H1 (cell line): ENCODE results near the gene TSEN2. TPM values are rescaled to one million over a fixed set of nuclear protein-coding genes. Genes with fewer than 3 reads are reported as not detected.

Source experiments
- CTCF ChIA-PET: fragments of 300-600 bp; sonication (Branson Sonifier 250); formaldehyde crosslinking; loops from one replicate; lab custom pipeline; 2021; ENCODE audit not compliant: partially characterized antibody; lab: Charles Lee
- POLR2A ChIA-PET: fragments of 300-600 bp; sonication (Branson Sonifier 250); formaldehyde crosslinking; loops from one replicate; lab custom pipeline; 2021; ENCODE audit warnings: inconsistent platforms; ENCODE audit not compliant: partially characterized antibody; lab: Charles Lee
- DNase-seq, 2 experiments: peaks; one replicate each; pipeline versions ENCODE4 v3.0.0 to v3.0.0-alpha.2; 2010 to 2022; ENCODE audit warnings: low spot score in 2 of 2, low read depth in 1 of 2, mixed read lengths in 1 of 2
- FAIRE-seq: peaks from 2 replicates; lab custom pipeline; 2011; peaks lifted over from hg19 to GRCh38; lab: Jason Lieb, UNC
- H2AFZ ChIP-seq: 2 replicates; pipeline ENCODE4 v1.8.1; 2012; ENCODE audit warnings: low read length, inconsistent platforms
- H2AK5ac ChIP-seq: 2 replicates; pipeline ENCODE4 v1.6.1; 2013; ENCODE audit warnings: low read depth, low read length
- H2BK120ac ChIP-seq: replicated peaks from 2 replicates; pipeline ENCODE3; 2013; ENCODE audit warnings: low read depth, low read length, inconsistent platforms
- H2BK12ac ChIP-seq: 2 replicates; pipeline ENCODE4 v1.6.1; 2013; ENCODE audit warnings: low read depth, low read length
- H2BK15ac ChIP-seq: 2 replicates; pipeline ENCODE4 v1.6.1; 2013; ENCODE audit warnings: low read length
- H2BK20ac ChIP-seq: 2 replicates; pipeline ENCODE4 v1.6.1; 2013; ENCODE audit warnings: low read length
- H2BK5ac ChIP-seq: 2 replicates; pipeline ENCODE4 v1.6.1; 2013; ENCODE audit warnings: low read depth, low read length
- H3K14ac ChIP-seq: 2 replicates; pipeline ENCODE4 v1.6.1; 2013; ENCODE audit warnings: inconsistent platforms; ENCODE audit not compliant: insufficient read length
- H3K18ac ChIP-seq: 2 replicates; pipeline ENCODE4 v1.6.1; 2013; ENCODE audit warnings: low read length; ENCODE audit errors: extremely low read depth
- H3K23ac ChIP-seq: 2 replicates; pipeline ENCODE4 v1.6.1; 2013; ENCODE audit warnings: inconsistent platforms; ENCODE audit not compliant: insufficient read length
- H3K23me2 ChIP-seq: 2 replicates; pipeline ENCODE4 v1.6.1; 2013; ENCODE audit warnings: low read depth, low read length
- H3K27ac ChIP-seq: 2 replicates; pipeline ENCODE4 v1.6.1; 2011; ENCODE audit warnings: low read depth, low read length, inconsistent platforms
- H3K27me3 ChIP-seq, 4 experiments: replicated peaks in 1 of 4; 1 replicate in 1 of 4; 2 replicates in 3 of 4; pipeline versions ENCODE4 v1.6.1 to v1.8.1; 2011 to 2013; ENCODE audit warnings: low read length in 3 of 4, mild to moderate bottlenecking in 3 of 4, inconsistent platforms in 2 of 4, mixed read lengths in 2 of 4, moderate library complexity in 1 of 4; ENCODE audit not compliant: control insufficient read depth in 3 of 4, insufficient read depth in 3 of 4; ENCODE audit errors: extremely low read depth in 1 of 4
- H3K36me3 ChIP-seq, 4 experiments: 2 replicates each; pipeline versions ENCODE4 v1.6.1 to v1.8.1; 2011 to 2013; ENCODE audit warnings: mild to moderate bottlenecking in 4 of 4, low read length in 3 of 4, moderate library complexity in 2 of 4, control low read depth in 1 of 4, inconsistent platforms in 1 of 4; ENCODE audit not compliant: insufficient read depth in 4 of 4, control insufficient read depth in 2 of 4
- H3K4ac ChIP-seq: replicated peaks from 2 replicates; pipeline ENCODE3; 2013; ENCODE audit warnings: low read length, low read depth, mixed read lengths, inconsistent platforms; ENCODE audit not compliant: insufficient read length
- H3K4me1 ChIP-seq, 4 experiments: replicated peaks in 1 of 4; 1 replicate in 1 of 4; 2 replicates in 3 of 4; pipeline versions ENCODE4 v1.6.1 to v1.8.1; 2011 to 2013; ENCODE audit warnings: low read length in 3 of 4, inconsistent platforms in 2 of 4, mixed read lengths in 1 of 4; ENCODE audit not compliant: insufficient read depth in 4 of 4, control insufficient read depth in 3 of 4
- H3K4me2 ChIP-seq, 2 experiments: 2 replicates each; pipeline versions ENCODE4 v1.6.1 to v1.8.1; 2011 to 2013; ENCODE audit warnings: low read depth in 2 of 2, low read length in 2 of 2, control low read depth in 1 of 2, inconsistent platforms in 1 of 2, mild to moderate bottlenecking in 1 of 2; ENCODE audit not compliant: insufficient read depth in 1 of 2
- H3K4me3 ChIP-seq, 4 experiments: fragments of 200-600, 300-600 bp in 1 of 4; sonication (generic), shearing (Covaris generic), sonication (Bioruptor Twin) in 1 of 4; 2 replicates each; pipeline versions ENCODE4 v1.5.1 to v1.8.1; 2011 to 2016; ENCODE audit warnings: low read length in 4 of 4, low read depth in 3 of 4, control low read depth in 2 of 4, inconsistent platforms in 2 of 4, mild to moderate bottlenecking in 2 of 4, mixed read lengths in 1 of 4, moderate library complexity in 1 of 4; ENCODE audit not compliant: insufficient read depth in 2 of 4; ENCODE audit errors: extremely low read depth in 1 of 4
- H3K56ac ChIP-seq: replicated peaks from 2 replicates; pipeline ENCODE3; 2013; ENCODE audit warnings: low read depth, mild to moderate bottlenecking, mixed read lengths, low read length, inconsistent platforms; ENCODE audit not compliant: insufficient read length
- H3K79me1 ChIP-seq: 2 replicates; pipeline ENCODE4 v1.6.1; 2013; ENCODE audit warnings: low read depth, low read length, control low read depth
- H3K79me2 ChIP-seq, 2 experiments: 2 replicates each; pipeline versions ENCODE4 v1.6.1 to v1.8.1; 2012 to 2013; ENCODE audit warnings: low read length in 2 of 2, mild to moderate bottlenecking in 2 of 2, inconsistent platforms in 1 of 2; ENCODE audit not compliant: insufficient read depth in 2 of 2, control insufficient read depth in 1 of 2
- H3K9ac ChIP-seq, 4 experiments: replicated peaks in 1 of 4; 1 replicate in 1 of 4; 2 replicates in 3 of 4; pipeline versions ENCODE4 v1.6.1 to v1.8.1; 2011 to 2013; ENCODE audit warnings: low read depth in 3 of 4, low read length in 3 of 4, control low read depth in 2 of 4, mild to moderate bottlenecking in 2 of 4, moderate library complexity in 2 of 4, inconsistent platforms in 1 of 4; ENCODE audit errors: extremely low read depth in 1 of 4
- H3K9me3 ChIP-seq, 2 experiments: 2 replicates each; pipeline versions ENCODE4 v1.6.1 to v1.8.1; 2012 to 2013; ENCODE audit warnings: mild to moderate bottlenecking in 2 of 2, moderate library complexity in 2 of 2, control low read depth in 1 of 2, inconsistent platforms in 1 of 2, low read depth in 1 of 2, low read length in 1 of 2, mixed read lengths in 1 of 2; ENCODE audit not compliant: insufficient read depth in 2 of 2
- H4K20me1 ChIP-seq, 2 experiments: replicated peaks in 1 of 2; 2 replicates each; pipeline versions ENCODE3 to v1.8.1; 2011 to 2013; ENCODE audit warnings: inconsistent platforms in 2 of 2, low read length in 2 of 2, mild to moderate bottlenecking in 1 of 2; ENCODE audit not compliant: insufficient read depth in 2 of 2, control insufficient read depth in 1 of 2
- H4K5ac ChIP-seq: 2 replicates; pipeline ENCODE4 v1.6.1; 2013; ENCODE audit warnings: low read length, low read depth, mixed read lengths, inconsistent platforms; ENCODE audit not compliant: insufficient read length
- H4K8ac ChIP-seq: 2 replicates; pipeline ENCODE4 v1.8.0; 2013; ENCODE audit warnings: mild to moderate bottlenecking, moderate library complexity, low read length, inconsistent platforms; ENCODE audit not compliant: insufficient read depth; ENCODE audit errors: extremely low read depth
- H4K91ac ChIP-seq: replicated peaks from 2 replicates; pipeline ENCODE3; 2013; ENCODE audit warnings: low read length, mixed read lengths, inconsistent platforms; ENCODE audit not compliant: insufficient read length
- CBX5 ChIP-seq: fragments of 300-800, 300-1000 bp; sonication (generic); IDR thresholded peaks from 2 replicates; pipeline ENCODE4 v1.7.1; 2016; ENCODE audit warnings: antibody characterized with exemption, low read length, low read depth
- CBX8 ChIP-seq: fragments of 300-800, 300-1000 bp; sonication (generic); IDR thresholded peaks from 2 replicates; pipeline ENCODE4 v1.7.1; 2016; ENCODE audit warnings: low read depth, low read length, borderline replicate concordance
- CEBPB ChIP-seq: IDR thresholded peaks from 2 replicates; pipeline ENCODE4 v1.6.1; 2012; ENCODE audit warnings: low read depth, low read length
- EGR1 ChIP-seq: IDR thresholded peaks from 2 replicates; pipeline ENCODE4 v1.6.1; 2011; ENCODE audit warnings: low read depth, low read length, borderline replicate concordance
- GABPA ChIP-seq: IDR thresholded peaks from 2 replicates; pipeline ENCODE4 v1.6.1; 2011; ENCODE audit warnings: mild to moderate bottlenecking, low read length, moderate library complexity, borderline replicate concordance; ENCODE audit not compliant: insufficient read depth
- HDAC6 ChIP-seq: IDR thresholded peaks from one replicate; pipeline ENCODE4 v1.7.1; 2012; ENCODE audit warnings: low read depth, mild to moderate bottlenecking, inconsistent platforms, low read length, moderate library complexity
- KDM1A ChIP-seq: fragments of 200-600, 300-600 bp; sonication (generic); IDR thresholded peaks from 2 replicates; pipeline ENCODE4 v1.7.1; 2016; ENCODE audit warnings: mild to moderate bottlenecking, low read length, borderline replicate concordance
- KDM5A ChIP-seq: fragments of 200-600 bp; IDR thresholded peaks from 2 replicates; pipeline ENCODE4 v1.7.1; 2012; ENCODE audit warnings: mild to moderate bottlenecking, low read length, inconsistent platforms, mixed read lengths
- RXRA ChIP-seq: IDR thresholded peaks from 2 replicates; pipeline ENCODE4 v1.6.1; 2011; ENCODE audit warnings: low read depth, mild to moderate bottlenecking, low read length, moderate library complexity; ENCODE audit not compliant: insufficient read depth
- SP1 ChIP-seq: IDR thresholded peaks from 2 replicates; pipeline ENCODE4 v1.6.1; 2011; ENCODE audit warnings: low read depth, low read length
- SRF ChIP-seq: IDR thresholded peaks from 2 replicates; pipeline ENCODE4 v1.6.1; 2011; ENCODE audit warnings: mild to moderate bottlenecking, low read depth, low read length, moderate library complexity
- SUZ12 ChIP-seq: fragments of 200-600 bp; sonication (generic); IDR thresholded peaks from 2 replicates; pipeline ENCODE4 v1.6.1; 2012; ENCODE audit warnings: mild to moderate bottlenecking, inconsistent platforms, low read length, moderate library complexity, mixed read lengths
- TEAD4 ChIP-seq: IDR thresholded peaks from 2 replicates; pipeline ENCODE4 v1.6.1; 2012; ENCODE audit warnings: low read depth, low read length, inconsistent platforms, mixed read lengths
- WGBS, 2 experiments: shearing (Covaris generic) in 1 of 2; methylation state at CpG; one replicate each; pipeline versions ENCODE4 v1.1.6 to v1.1.7; 2013 to 2015; ENCODE audit warnings: low lambda C conversion rate in 2 of 2, mixed read lengths in 2 of 2, inconsistent platforms in 1 of 2, low coverage in 1 of 2, missing lambda C conversion rate in 1 of 2; ENCODE audit not compliant: insufficient replicate concordance in 2 of 2, insufficient coverage in 1 of 2, insufficient read length in 1 of 2; ENCODE audit errors: extremely low coverage in 1 of 2, missing lambda C conversion rate in 1 of 2; 5-methylcytosine and 5-hydroxymethylcytosine counted together
- polyA plus RNA-seq, 7 experiments: library from polyadenylated mRNA; depleted of rRNA in 3 of 7; stranded (reverse) in 5 of 7; unstranded in 2 of 7; fragments of >200 nt in 5 of 7; fragments of 200-250 nt in 2 of 7; gene quantifications; 1 replicate in 5 of 7; 2 replicates in 1 of 7; 4 replicates in 1 of 7; pipeline versions ENCODE4 v1.2.1 to v1.2.3, GENCODE V29; 2011 to 2013; ENCODE audit warnings: missing spikeins in 2 of 7, mixed read lengths in 2 of 7
- total RNA-seq: library from RNA; stranded (reverse); fragmentation: NEBNext Ultra II Directional; extraction: Animal tissue kit (Norgen Biotek cat#: 25700); gene quantifications from 2 replicates; pipeline ENCODE4 v1.2.1, GENCODE V29; 2021

Gene TSEN2
- total and polyA plus RNA-seq, 2 of the 8 experiments (the other 6 are each of a cell fraction or from before 2014, with no cell fraction given) = 16.1 to 22.4 TPM

DNA sequence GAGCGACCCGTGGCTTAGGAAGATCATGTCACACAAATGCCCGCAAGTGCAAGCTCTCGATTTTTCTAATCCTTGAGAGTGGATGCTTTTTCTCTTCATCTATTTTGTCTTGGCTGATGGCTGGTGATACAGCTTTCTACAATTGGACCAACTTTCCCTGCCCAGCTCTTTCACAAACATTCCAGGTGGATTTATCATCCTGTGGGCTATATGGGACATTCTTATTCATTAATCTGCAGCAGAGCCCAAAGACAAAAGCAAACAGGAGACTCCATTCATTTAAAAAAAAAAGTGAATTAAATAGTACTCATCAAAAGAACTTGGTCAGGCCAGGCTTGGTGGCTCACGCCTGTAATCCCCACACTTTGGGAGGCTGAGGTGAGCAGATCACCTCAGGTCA is 14.2 kb upstream of the TSEN2 start:
- H3K27ac ChIP-seq = no peak overlapping the region
- no peaks in the 10 kb centered on the region for H3K36me3 ChIP-seq
- WGBS, 2 experiments = 88% methylated on average over 5 of the region's 5 CpGs; no CpG with 5 or more reads in 1 of the 2 experiments
- H2AK5ac ChIP-seq = no peak overlapping the region
- FAIRE-seq = no peak
- no peak overlapping the region for H2BK20ac ChIP-seq
- POLR2A ChIA-PET = no interaction called here
- no peak overlapping the region for H2BK120ac ChIP-seq
- peaks cover 0 to 4% (median 0%) of the 10 kb centered on the region in 4 experiments; a peak in 2 of 7 replicates for H3K4me1 ChIP-seq
- H3K18ac ChIP-seq = no peak overlapping the region
- no peak for DNase-seq
- H4K91ac ChIP-seq = no peak overlapping the region
- no peak for TF ChIP-seq CBX8
- TF ChIP-seq EGR1 = no peak
- no peak for TF ChIP-seq CEBPB
- no peak for TF ChIP-seq SP1
- no peak for TF ChIP-seq SUZ12
- no peak for TF ChIP-seq RXRA
- no peak for TF ChIP-seq CBX5
- no peak for TF ChIP-seq HDAC6
- TF ChIP-seq KDM5A = no peak
- TF ChIP-seq GABPA = no peak
- TF ChIP-seq SRF = no peak
- no peak for TF ChIP-seq TEAD4
- no peak for TF ChIP-seq KDM1A
- H4K8ac ChIP-seq = no peak overlapping the region
- no peak overlapping the region for H3K23ac ChIP-seq
- no peaks in the 10 kb centered on the region for H3K9me3 ChIP-seq
- H3K4me3 ChIP-seq = no peak overlapping the region
- no peaks in the 10 kb centered on the region for H3K79me2 ChIP-seq
- H3K27me3 ChIP-seq = no peaks in the 10 kb centered on the region
- H4K20me1 ChIP-seq = no peaks in the 10 kb centered on the region
- H4K5ac ChIP-seq = no peak overlapping the region
- no peak overlapping the region for H3K4me2 ChIP-seq
- H3K4ac ChIP-seq = no peak overlapping the region
- no peak overlapping the region for H2AFZ ChIP-seq
- H2BK5ac ChIP-seq = no peak overlapping the region
- CTCF ChIA-PET = interaction anchor here (1.0 to 5.3 kb wide), 5 partner anchors 8 to 32 kb away, joined by 3 to 25 read pairs (median 8); no protein-coding TSS in a partner anchor
- H3K14ac ChIP-seq = no peak overlapping the region
- no peak overlapping the region for H3K9ac ChIP-seq
- H3K56ac ChIP-seq = no peak overlapping the region
- no peak overlapping the region for H2BK12ac ChIP-seq
- no peaks in the 10 kb centered on the region for H3K79me1 ChIP-seq
- no peaks in the 10 kb centered on the region for H3K23me2 ChIP-seq
- no peak overlapping the region for H2BK15ac ChIP-seq
